CD4-positive, alpha-beta T cell treated with Interferon gamma for 1 hour (primary cell): ENCODE results near the gene TGIF2.

Experiments used
- DNase-seq: peaks from one replicate; pipeline ENCODE4 v3.0.0-alpha.2; 2020

The TGIF2 gene

DNA sequence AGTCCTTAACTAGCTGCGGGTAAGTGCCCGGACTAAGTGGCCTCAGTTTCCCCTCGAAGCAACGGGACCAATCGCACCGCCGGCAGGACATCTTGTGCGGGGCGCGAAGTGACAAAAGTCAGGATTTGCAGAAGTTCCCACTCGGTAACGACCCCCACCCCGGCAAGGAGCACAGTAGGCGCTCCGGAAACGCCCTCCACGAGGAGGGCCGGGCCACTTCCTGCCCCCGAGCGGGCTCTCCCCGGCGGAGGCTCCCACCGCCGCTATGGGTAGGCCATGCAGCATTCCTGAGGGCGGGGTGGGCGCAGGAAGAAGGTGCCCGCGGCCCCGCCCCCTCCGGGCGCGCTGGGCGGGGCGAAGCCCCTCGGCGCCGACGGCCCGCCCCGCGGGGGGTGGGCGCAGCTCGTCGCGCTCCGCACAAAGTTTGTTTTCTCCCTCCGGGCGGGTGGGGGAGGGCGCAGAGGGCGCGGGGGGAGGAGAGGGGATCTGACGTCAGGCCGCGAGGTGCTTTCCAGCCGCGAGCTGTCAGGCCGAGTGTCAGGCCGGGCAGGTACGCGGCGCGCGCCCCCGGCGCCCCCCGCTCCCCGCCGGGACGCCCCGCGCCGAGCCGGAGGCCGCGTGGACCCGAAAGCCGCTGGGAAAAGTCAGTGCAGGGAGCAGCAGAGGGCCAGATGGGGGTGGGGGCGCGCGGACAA is at the start of gene TGIF2:
Gene TGIF2, plus strand, starts transcription at position 495 of the 695 bp plus-strand sequence. CDS start 5,178 bp downstream, outside the sequence.
- DNase-seq = peak; percentile 94

DNA sequence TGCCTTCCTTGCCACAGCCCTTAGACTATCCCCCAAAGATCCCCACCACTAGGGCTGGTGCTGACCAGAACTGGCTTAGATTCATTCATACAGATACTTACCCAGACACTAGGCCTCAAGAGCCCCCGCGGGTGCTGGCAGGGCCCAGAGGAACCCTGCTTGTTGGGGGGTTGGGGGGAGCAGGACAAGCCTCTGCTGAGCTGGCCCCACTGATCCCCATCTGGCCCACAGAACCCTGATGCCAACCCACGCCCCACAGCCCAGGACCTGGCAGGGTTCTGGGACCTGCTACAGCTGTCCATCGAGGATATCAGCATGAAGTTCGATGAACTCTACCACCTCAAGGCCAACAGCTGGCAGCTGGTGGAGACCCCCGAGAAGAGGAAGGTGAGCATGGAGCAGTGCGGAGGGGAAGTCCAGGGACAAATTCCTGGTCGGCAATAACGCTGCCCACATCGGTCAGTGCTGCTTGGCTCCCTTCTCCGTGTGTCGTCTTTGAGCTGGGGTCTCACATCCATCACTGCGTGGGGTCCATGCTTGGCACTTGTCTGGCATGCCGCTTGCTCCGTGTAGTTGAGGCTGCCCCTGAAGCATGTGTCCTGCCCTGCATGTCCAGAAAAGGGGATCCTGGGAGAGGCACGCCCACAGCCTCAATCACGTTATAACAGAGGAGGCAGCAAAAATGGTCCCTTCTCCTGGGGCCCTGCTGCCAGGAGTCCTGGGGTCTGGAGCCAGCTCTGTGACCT is 47.6 kb upstream of the TGIF2 start:
- no peak for DNase-seq

DNA sequence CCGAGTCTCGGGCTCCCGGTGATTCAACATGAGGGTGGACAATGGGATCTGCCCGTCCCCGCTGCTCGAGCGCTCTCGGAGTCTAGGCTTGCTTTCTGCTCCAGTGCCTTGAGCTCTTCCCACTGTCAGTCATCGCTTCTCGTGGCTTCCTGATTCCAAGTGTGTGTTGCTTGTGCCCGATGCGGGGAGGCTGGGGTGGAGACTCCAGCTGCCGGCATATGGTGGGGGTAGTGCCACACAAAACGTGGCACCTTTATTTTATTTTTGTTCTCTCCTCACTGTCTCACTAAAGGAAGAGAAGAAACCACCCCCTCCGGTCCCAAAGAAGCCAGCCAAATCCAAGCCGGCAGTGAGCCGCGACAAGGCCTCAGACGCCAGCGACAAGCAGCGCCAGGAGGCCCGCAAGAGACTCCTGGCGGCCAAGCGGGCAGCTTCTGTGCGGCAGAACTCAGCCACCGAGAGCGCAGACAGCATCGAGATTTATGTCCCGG is 46.8 kb upstream of the TGIF2 start:
- DNase-seq = no peak

DNA sequence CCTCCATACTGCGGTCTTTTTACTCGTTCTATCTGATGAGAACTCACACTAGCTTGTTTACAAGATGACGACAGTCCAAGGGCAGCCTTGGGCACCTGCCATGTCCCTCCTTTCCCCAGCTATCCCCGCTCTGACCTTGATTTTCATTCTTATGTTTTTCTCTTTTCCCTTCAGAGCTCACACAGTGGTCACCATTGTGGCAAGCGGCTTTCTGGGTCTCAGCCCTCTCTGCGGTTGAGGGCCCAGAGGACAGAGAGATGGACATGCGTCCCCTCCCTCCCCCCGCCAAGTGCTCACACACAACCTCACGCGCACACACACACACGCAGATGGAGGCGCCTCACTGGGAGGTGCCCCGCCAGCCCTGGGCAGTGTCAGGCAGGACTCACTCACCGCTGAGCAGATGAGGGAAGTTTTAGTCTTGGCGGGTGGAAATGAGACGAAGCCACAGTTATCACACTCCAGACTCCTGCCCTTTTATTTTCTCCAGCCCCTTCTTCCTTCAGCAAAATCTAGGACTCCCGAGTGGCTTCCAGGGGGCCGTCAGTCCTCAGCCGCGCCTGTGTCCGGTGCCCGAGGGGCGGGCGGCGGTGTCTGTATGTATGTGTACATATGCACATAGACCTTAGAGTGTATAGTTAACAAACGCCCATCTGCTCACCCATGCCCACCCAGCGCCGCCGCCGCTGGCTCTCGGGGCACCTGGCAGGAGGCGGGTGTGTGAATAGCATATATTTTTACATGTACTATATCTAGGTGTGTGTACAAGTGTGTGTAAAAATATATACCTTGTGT is 45.9 kb upstream of the TGIF2 start:
- no peak for DNase-seq

DNA sequence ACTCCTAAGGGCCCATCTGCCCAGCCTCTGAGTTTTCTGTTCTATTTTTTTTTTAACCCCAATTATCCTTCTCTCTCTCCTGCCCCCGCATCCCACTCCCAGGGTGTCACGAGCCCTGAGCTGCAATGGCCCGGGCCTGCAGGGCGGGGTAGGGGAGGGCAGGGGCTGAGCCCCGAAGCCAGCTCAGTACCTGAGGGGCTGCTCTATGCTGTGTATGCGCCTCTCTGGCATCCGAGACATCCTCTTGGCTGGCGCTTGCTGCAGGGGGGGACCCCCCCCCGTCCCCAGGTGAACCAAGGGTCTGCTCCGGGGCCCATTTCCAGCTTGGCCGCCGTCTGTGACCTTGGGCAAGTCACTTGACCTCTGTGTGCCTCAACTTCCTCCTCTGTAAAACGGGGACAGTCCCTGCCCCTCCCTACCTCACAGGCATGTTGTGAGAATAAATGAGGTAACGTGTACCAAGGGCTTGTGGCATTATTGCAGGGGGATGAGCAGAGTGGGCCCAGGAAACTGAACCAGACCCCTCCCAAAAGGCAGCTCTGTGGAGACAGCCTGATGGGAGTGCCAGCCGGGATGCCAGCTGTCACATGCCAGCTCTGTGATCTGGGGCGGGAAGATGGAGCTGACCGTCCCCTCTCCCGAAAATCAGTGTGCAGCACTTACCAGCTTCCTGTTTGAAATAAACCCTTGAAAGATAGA is 45.1 kb upstream of the TGIF2 start:
- no peak for DNase-seq

DNA sequence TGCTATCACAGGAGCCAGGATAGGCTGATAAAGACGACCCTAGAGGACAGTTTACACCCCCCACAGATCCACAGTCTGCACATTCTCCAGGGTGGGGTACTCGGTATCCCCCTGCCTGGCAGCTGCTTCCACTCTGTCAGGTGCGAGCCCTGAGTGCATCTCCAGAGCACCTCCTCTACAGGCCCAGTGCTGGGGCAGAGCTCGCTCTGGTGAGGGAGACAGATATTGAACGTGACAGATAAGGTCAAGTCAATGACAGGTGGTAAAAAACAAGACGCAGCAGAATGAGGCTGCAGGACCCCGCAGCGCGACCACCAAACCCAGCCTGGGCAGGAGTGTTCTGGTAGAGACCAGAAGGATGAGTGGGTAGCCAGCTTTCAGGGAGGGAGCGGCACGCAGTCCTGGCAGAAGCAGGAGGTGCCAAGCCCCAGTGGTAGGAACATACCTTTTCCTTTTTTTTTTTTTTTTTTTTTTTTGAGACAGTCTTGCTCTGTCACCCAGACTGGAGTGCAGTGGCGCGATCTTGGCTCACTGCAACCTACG is 44.5 kb upstream of the TGIF2 start:
- DNase-seq = no peak

DNA sequence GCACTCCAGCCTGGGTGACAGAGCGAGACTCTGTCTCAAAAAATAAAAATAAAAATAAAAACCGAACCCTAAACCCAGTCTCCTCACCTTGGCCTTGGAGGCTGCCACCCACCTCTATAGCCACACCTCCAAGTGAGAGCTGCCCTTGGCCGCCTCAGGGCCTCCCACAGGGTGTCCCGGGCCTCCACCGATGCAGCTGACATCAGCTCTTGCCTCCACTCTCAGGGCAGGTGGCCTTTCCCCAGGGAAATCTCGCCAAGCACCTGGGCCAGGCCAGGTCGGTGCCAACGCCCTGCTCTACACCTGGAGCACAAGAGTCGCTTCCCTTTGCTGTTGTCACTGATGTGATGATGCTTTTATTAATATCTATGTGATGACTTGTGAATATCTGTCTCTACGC is 41.0 kb upstream of the TGIF2 start:
- no peak for DNase-seq

DNA sequence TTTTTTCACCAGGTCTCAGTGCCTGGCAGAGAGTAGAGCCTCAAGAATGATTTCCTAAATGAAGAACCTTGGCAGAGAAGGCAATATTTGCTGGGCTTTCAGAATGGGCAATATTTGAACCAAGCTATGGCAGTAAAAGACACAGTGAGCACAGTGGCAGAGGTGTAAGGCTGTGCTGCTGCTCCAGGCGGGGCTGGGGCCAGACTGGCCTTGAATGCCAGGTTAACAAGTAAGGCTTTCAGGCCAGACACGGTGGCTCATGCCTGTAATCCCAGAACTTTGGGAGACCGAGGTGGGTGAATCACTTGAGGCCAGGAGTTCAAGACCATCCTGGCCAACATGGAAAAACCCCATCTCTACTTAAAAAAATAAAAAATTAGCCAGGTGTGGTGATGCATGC is 40.6 kb upstream of the TGIF2 start:
- no peak for DNase-seq

DNA sequence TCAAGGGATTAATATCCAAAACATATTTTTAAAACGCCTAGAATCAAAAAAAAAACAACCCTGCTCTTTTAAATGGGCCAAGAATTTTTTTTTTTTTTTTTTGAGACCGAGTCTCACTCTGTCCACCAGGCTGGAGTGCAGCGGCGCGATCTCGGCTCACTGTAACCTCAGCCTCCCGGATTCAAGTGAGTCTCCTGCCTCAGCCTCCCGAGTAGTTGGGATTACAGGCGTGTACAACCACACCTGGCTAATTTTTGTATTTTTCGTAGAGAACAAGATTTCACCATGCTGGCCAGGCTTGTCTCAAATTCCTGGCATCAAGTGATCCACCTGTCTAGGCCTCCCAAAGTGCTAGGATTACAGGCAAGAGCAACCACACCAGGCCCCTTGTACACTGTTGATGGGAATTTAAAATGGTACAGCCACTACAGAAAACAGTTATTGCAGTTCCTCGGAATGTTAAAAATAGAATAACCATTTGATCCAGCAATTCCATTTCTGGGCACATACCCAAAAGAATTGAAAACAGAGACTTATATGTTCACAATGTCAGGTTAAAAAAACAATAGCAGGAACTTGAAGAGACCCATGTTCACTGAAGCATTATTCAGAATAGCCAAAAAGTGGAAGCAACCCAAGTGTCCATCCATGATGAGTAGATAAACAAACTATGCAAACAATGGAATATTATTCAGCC is 35.2 kb upstream of the TGIF2 start:
- no peak for DNase-seq

DNA sequence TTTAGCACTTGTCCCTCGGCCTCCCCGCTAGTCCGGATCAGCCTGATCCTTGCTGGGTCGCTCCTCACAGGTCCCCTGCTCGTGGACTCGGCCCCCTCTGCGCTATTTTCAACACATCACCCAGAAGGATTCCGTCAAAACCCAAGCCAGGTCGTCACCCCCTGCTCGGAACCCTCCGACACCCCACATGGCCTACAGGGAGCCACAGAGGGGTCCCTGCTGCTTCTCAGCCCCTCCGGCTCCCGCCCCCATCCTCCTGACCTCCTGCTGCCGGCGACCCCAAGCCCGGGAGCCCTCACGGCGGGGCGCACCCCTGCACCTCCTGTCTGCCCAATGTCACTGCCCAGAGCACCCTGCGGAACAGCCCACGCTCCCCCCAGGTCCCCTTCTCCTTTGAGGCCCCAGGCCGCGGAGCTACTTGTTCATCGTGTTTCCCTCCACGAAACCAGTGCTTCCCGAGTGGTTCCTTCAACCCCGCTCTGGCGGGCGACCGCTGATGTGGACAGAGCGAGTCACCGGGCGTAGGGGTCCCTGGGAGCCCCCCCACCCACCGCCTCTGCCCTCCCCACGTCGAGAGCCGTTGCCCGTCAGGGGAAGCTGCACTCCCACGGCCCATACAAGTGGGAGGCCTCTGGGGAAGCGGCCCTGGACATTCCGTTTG is 32.7 kb upstream of the TGIF2 start:
- no peak for DNase-seq

DNA sequence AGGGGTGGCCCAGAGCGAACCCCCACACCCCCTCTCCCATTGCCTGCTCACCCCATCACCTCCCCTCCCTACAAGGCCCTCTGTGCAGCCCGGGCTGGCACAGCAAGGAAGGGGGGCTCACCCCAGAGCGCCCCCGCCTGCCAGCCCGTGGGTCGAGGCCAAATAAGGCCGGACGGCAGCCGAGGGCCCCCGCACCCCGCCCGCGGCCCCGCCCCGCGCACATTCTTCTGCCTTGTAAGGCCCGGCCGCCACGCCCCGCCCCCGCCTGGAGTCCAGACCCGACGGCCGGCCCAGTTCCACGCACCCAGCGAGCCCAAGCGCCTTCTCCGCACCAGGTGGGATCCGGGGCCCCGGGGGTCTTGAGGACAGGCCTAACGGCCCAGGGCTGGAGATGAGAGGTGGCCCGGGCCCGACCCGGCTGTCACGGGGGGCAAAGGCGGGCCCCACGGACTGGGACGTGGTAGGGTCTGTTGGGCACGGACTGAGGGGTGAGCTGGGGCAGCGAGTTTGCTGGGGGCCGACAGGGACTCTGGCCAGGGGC is 32.1 kb upstream of the TGIF2 start, which contains the start of gene MYL9:
Gene MYL9, plus strand, starts transcription at position 293 of the 541 bp plus-strand sequence. CDS start 3,366 bp downstream, outside the sequence.
- DNase-seq = peak; percentile 40

DNA sequence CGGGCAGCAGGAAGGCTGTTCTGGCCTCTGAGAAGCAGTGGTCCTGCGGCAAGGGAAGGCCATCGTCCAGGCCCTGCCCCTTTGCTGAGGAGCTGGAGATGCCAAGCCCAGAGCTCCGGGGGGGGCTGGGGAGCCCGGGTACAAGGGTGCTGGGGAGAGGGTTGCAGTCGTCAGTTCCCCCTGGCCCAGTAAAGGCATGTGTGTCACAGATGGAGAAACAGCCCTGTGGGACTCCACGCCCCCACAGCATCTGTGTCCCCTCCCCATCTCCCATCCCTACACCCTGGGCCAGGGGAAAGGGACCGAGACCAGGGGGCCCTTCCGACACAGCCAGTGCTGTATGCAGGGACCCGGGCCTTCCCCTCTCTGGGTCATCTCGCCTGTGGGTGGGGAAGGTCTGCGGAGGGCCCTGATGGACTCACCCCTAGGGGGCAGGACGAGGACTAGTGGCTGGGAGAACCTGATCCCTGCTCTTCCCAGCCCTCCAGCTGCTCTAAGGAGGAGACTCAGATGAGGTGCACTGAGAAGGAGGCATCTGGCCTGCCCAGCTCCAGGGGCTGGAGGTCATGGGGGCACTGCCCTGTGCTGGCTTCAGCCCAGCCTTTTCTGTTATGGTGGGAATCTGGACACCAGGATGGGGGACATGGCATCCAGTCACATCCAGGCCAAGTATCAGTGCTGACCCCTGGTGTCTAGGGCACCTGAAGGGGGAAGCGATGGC is 31.5 kb upstream of the TGIF2 start:
- no peak for DNase-seq

DNA sequence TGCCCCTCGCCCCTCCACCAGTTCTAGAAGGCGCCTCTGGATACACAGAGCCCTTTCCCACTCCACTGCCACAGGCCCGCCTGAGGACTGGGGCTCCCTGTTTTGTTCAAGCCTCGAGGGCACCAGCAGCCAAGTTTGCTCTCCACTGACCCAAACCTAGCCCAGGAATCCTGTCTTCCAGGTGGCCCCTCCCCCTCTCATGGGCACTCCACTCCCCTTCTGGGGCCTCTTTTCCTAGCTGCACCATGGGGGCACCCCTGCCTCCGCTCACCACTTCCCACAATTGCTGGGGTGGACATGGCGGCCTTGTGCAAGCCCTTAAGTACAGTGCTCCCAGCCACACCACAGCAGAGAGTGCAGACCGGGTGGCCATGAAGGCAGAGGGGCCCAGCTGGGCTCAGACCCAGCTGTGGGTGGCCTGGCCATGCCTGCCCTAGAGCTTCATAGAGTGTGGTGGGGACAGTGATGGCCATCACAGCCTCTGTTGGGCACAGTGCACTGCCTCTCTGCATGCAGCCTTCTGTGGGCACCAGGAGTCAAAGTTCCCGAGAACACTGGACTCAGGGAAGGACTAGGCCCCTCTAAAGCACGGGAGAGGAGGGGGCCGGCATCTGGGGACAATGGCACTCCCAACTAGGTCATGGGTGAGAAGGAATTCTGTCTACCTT is 30.7 kb upstream of the TGIF2 start:
- no peak for DNase-seq

DNA sequence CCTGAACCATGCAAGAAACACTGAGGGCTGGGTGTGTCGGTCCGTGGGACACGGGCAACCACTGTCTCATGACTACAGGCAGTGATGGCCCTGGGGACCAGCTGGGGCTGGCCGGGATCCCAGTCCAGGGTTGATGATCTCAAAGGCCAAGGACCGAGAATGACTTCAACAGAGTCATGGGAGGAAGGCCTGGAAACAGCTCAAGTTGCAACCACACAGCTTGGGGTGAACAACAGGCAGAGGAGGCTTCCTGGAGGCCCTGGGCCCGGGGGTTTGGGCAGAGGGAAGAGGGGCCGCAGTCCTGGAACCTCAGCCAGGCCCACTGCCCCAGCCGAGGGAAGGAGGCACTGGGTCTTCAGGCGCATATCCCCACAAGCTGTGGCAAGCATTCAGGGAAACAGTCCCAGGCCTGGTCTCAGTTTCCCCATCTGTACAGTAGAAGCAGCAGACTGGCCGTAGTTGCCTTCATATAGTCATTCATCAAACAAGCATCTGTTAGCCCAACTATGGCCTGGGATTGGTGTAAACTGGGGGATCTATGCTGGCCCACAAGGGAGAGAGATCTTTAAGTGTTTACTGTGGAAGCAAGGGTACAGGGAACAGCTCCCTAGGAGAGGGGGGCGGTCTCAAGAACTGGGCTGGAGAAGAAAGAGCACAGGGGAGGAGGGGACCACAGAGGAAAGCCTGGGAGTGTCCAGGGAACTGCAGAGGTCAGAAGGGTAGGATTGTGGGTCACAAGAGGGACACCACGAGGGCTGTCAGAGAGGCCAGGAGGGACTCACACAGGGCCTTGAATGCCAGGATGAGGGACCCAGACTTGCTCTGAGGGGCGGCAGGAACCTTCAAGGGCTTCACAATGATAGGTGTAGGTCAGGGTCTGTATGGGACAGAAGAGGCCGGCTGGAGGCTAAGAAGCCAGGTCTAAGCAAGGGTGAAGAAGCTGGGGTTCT is 29.9 kb upstream of the TGIF2 start:
- no peak for DNase-seq

DNA sequence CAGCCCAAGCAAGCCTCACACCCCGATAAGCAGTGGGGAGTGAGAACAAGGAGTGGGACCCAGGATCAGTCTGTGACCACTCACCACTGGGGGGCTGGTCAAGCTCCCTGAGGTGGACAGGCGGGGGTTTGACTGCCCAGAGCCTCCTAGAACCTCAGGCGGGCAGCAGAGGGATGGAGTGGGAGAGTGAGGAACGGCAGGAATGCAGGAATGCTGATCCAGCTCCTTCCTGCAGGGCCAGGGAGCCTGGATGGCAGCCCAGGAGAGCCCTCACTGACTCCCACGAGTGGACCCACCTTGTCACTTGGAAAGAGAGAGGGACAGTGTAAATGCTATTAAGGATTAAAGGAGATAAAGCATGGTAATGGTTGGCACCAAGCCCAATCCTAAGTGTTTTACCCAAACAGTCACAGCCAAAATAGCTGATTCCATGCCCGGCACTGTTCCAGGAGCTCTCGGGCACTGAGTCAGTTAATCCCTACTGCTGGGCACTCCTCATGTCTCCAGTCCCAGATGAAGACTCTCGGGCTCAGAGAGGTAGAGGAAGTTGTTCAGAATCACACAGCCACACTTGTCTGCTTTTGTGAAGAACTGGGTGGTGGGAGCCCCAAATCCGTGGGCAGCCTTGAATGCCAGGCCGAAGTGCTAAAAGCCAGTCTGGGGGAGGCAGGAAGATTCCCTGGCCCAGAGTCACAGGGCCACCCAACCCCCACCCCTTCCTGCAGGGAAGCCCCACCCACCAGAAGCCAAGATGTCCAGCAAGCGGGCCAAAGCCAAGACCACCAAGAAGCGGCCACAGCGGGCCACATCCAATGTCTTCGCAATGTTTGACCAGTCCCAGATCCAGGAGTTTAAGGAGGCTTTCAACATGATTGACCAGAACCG is 29.0 kb upstream of the TGIF2 start:
- no peak for DNase-seq

DNA sequence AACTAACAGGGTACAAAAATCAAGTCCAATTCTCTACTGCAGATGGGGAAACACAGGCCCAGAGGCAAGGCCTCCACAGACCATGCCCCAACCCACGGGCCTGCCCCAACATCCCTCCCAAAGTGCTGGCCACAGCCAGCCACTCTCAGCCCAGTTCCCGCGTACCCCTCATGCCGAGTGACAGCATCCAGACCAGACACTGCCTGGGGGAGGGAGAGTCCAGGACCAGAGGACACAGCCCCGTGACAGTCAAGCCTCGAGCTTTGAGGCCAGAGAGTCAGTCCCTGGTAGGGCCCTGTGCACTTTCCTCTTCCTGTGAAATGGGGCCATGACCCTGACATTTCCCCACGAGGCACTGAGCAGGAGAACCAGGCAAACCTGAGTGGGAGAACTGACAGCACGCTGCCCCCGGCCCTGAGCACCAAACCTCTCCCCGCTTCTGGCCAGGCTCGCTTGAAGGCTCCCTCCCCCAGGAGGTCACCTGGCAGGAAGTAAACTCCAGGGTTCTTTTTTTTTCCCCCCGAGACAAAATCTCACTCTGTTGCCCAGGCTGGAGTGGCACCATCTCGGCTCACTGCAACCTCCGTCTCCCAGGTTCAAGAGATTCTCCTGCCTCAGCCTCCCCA is 27.2 kb upstream of the TGIF2 start:
- DNase-seq = no peak
